Activated naive CD4-positive, alpha-beta T cell treated with anti-CD3 and anti-CD28 coated beads for 36 hours (primary cell): ENCODE results near the gene JADE3. TPM values are rescaled to one million over a fixed set of nuclear protein-coding genes. Genes with fewer than 3 reads are reported as not detected.

ENCODE experiments used
- CTCF ChIA-PET: fragments of 350-600 bp; sonication (Branson Sonifier 250); formaldehyde crosslinking; loops from one replicate; lab custom pipeline; 2021; ENCODE audit warnings: antibody characterized with exemption; lab: Charles Lee
- DNase-seq: peaks from one replicate; pipeline ENCODE4 v3.0.0-alpha.2; 2020
- H3K27ac Mint-ChIP-seq: one replicate; pipeline ENCODE4 v1.8.0; 2021; ENCODE audit warnings: mild to moderate bottlenecking, mixed read lengths
- H3K27me3 Mint-ChIP-seq: one replicate; pipeline ENCODE4 v1.8.0; 2021; ENCODE audit warnings: low read depth, mixed read lengths
- H3K36me3 Mint-ChIP-seq: one replicate; pipeline ENCODE4 v1.8.0; 2021; ENCODE audit warnings: low read depth, mixed read lengths
- H3K4me1 Mint-ChIP-seq: one replicate; pipeline ENCODE4 v1.8.0; 2021; ENCODE audit warnings: low read depth, mixed read lengths
- H3K4me3 Mint-ChIP-seq: one replicate; pipeline ENCODE4 v1.8.0; 2021; ENCODE audit warnings: mild to moderate bottlenecking, moderate library complexity, mixed read lengths
- H3K9me3 Mint-ChIP-seq: one replicate; pipeline ENCODE4 v1.8.0; 2021; ENCODE audit warnings: mixed read lengths
- intact Hi-C: fragments of 100-400 bp; cut with micrococcal nuclease; formaldehyde crosslinking; loops from one replicate; pipeline ENCODE4 v1.15.1; 2023
- total RNA-seq, 2 experiments: library from RNA; stranded (reverse); gene quantifications; one replicate each; pipeline ENCODE4 v1.2.3, GENCODE V29; 2021

JADE3 gene
- 1 to 10 TPM; 1.4 TPM for total RNA-seq

- H3K4me1 Mint-ChIP-seq, result peaks cover 12% of the 10 kb centered on the region
- intact Hi-C loops, result loop anchor here (2.0 to 5.0 kb wide), 3 partner anchors 67 to 155 kb away; partner anchors contain the start of genes RP2 and SLC9A7
- no peaks in the 10 kb centered on the region for H3K36me3 Mint-ChIP-seq
- CTCF ChIA-PET, result no interaction called here
- peaks cover 32% of the 10 kb centered on the region for H3K27me3 Mint-ChIP-seq
- H3K9me3 Mint-ChIP-seq, result no peaks in the 10 kb centered on the region
- peak within 1 kb of the TSS; percentile 73 for H3K4me3 Mint-ChIP-seq
- no peak within 1 kb of the TSS for H3K27ac Mint-ChIP-seq
- DNase-seq, result peak; percentile 23
Observed at GRCh38 chrX:46912098-46912602, at the start of gene JADE3. Gene JADE3, plus strand, starts transcription at chrX:46912421. Its CDS starts 72,474 bp downstream, at chrX:46984895.

GRCh38 chrX:46863072-46863471 lies 49.1 kb upstream of the JADE3 start:
- H3K4me1 Mint-ChIP-seq, result no peaks in the 10 kb centered on the region
- no peaks in the 10 kb centered on the region for H3K9me3 Mint-ChIP-seq
- intact Hi-C loops, result no loop called here
- H3K27ac Mint-ChIP-seq, result no peak overlapping the region
- H3K4me3 Mint-ChIP-seq, result no peak overlapping the region
- DNase-seq, result no peak
- no peaks in the 10 kb centered on the region for H3K27me3 Mint-ChIP-seq
- CTCF ChIA-PET, result no interaction called here
- H3K36me3 Mint-ChIP-seq, result peaks cover 15% of the 10 kb centered on the region

GRCh38 chrX:46864606-46865005 lies 47.6 kb upstream of the JADE3 start:
- H3K27me3 Mint-ChIP-seq, result no peaks in the 10 kb centered on the region
- CTCF ChIA-PET, result no interaction called here
- intact Hi-C loops, result no loop called here
- H3K36me3 Mint-ChIP-seq, result peaks cover 15% of the 10 kb centered on the region
- no peak overlapping the region for H3K4me3 Mint-ChIP-seq
- H3K27ac Mint-ChIP-seq, result no peak overlapping the region
- H3K9me3 Mint-ChIP-seq, result no peaks in the 10 kb centered on the region
- DNase-seq, result no peak
- H3K4me1 Mint-ChIP-seq, result no peaks in the 10 kb centered on the region

GRCh38 chrX:46865281-46865680 lies 46.9 kb upstream of the JADE3 start:
- Mint-ChIP-seq H3K27ac (no peak overlapping the region), H3K36me3 (peaks cover 13% of the 10 kb centered on the region), H3K27me3 (no peaks in the 10 kb centered on the region), H3K4me1 (no peaks in the 10 kb centered on the region), H3K9me3 (no peaks in the 10 kb centered on the region), H3K4me3 (no peak overlapping the region)
- intact Hi-C loops, result no loop called here
- DNase-seq, result no peak
- CTCF ChIA-PET, result no interaction called here

- no peaks in the 10 kb centered on the region for H3K4me1 Mint-ChIP-seq
- DNase-seq, result no peak
- CTCF ChIA-PET, result no interaction called here
- no peak overlapping the region for H3K4me3 Mint-ChIP-seq
- peaks cover 10% of the 10 kb centered on the region for H3K36me3 Mint-ChIP-seq
- no peak overlapping the region for H3K27ac Mint-ChIP-seq
- H3K9me3 Mint-ChIP-seq, result no peaks in the 10 kb centered on the region
- no peaks in the 10 kb centered on the region for H3K27me3 Mint-ChIP-seq
- intact Hi-C loops, result no loop called here
Observed at GRCh38 chrX:46866726-46867125, 45.5 kb upstream of the JADE3 start.

GRCh38 chrX:46873746-46874145 lies 38.5 kb upstream of the JADE3 start:
- CTCF ChIA-PET, result no interaction called here
- Mint-ChIP-seq H3K36me3 (no peaks in the 10 kb centered on the region), H3K4me3 (no peak overlapping the region), H3K4me1 (peaks cover 5% of the 10 kb centered on the region), H3K27ac (no peak overlapping the region), H3K27me3 (no peaks in the 10 kb centered on the region), H3K9me3 (no peaks in the 10 kb centered on the region)
- DNase-seq, result no peak
- intact Hi-C loops, result no loop called here

GRCh38 chrX:46876901-46877300 lies 35.3 kb upstream of the JADE3 start:
- Mint-ChIP-seq H3K4me3 (no peak overlapping the region), H3K4me1 (peaks cover 5% of the 10 kb centered on the region), H3K27ac (no peak overlapping the region), H3K27me3 (no peaks in the 10 kb centered on the region), H3K9me3 (no peaks in the 10 kb centered on the region), H3K36me3 (no peaks in the 10 kb centered on the region)
- CTCF ChIA-PET, result no interaction called here
- DNase-seq, result no peak
- intact Hi-C loops, result no loop called here

GRCh38 chrX:46882266-46882665 lies 30.0 kb upstream of the JADE3 start:
- no peak for DNase-seq
- Mint-ChIP-seq H3K4me1 (peaks cover 2% of the 10 kb centered on the region), H3K36me3 (no peaks in the 10 kb centered on the region), H3K27me3 (no peaks in the 10 kb centered on the region), H3K9me3 (no peaks in the 10 kb centered on the region), H3K4me3 (no peak overlapping the region), H3K27ac (no peak overlapping the region)
- intact Hi-C loops, result no loop called here
- CTCF ChIA-PET, result no interaction called here

GRCh38 chrX:46884799-46885198 lies 27.4 kb upstream of the JADE3 start:
- Mint-ChIP-seq H3K9me3 (no peaks in the 10 kb centered on the region), H3K4me1 (no peaks in the 10 kb centered on the region), H3K27me3 (no peaks in the 10 kb centered on the region), H3K4me3 (no peak overlapping the region), H3K36me3 (no peaks in the 10 kb centered on the region), H3K27ac (no peak overlapping the region)
- DNase-seq, result no peak
- intact Hi-C loops, result no loop called here
- CTCF ChIA-PET, result no interaction called here

- no peak for DNase-seq
- CTCF ChIA-PET, result interaction anchor here (1.1 kb wide), 1 partner anchor 149 kb away, joined by 3 read pairs; no protein-coding TSS in a partner anchor
- H3K27ac Mint-ChIP-seq, result no peak overlapping the region
- H3K4me1 Mint-ChIP-seq, result no peaks in the 10 kb centered on the region
- H3K9me3 Mint-ChIP-seq, result no peaks in the 10 kb centered on the region
- H3K27me3 Mint-ChIP-seq, result peaks cover 2% of the 10 kb centered on the region
- H3K4me3 Mint-ChIP-seq, result no peak overlapping the region
- H3K36me3 Mint-ChIP-seq, result no peaks in the 10 kb centered on the region
- intact Hi-C loops, result no loop called here
Observed at GRCh38 chrX:46898207-46898606, 14.0 kb upstream of the JADE3 start.

GRCh38 chrX:46903458-46904242 lies 8.6 kb upstream of the JADE3 start:
- CTCF ChIA-PET, result interaction anchor here (0.7 to 2.1 kb wide), 9 partner anchors 8 to 191 kb away, joined by 3 to 9 read pairs (median 3); no protein-coding TSS in a partner anchor
- DNase-seq, result peak; percentile 63
- Mint-ChIP-seq H3K27me3 (peaks cover 3% of the 10 kb centered on the region), H3K36me3 (no peaks in the 10 kb centered on the region), H3K9me3 (no peaks in the 10 kb centered on the region), H3K4me1 (no peaks in the 10 kb centered on the region), H3K27ac (no peak overlapping the region), H3K4me3 (peak overlapping the region; percentile 59)
- intact Hi-C loops, result loop anchor here (1.0 kb wide), 3 partner anchors 75 to 190 kb away; no protein-coding TSS in a partner anchor

- Mint-ChIP-seq H3K4me1 (no peaks in the 10 kb centered on the region), H3K9me3 (no peaks in the 10 kb centered on the region), H3K27ac (no peak overlapping the region), H3K4me3 (no peak overlapping the region), H3K27me3 (peaks cover 3% of the 10 kb centered on the region), H3K36me3 (no peaks in the 10 kb centered on the region)
- CTCF ChIA-PET, result interaction anchor here (1.4 to 2.1 kb wide), 5 partner anchors 9 to 190 kb away, joined by 3 to 9 read pairs (median 4); no protein-coding TSS in a partner anchor
- DNase-seq, result no peak
- intact Hi-C loops, result loop anchor here (1.0 kb wide), 1 partner anchor 126 kb away; no protein-coding TSS in a partner anchor
Observed at GRCh38 chrX:46904626-46905025, 7.6 kb upstream of the JADE3 start.
